HEK293 (cell line): ENCODE results near the gene ZNF200.

Experiments used
- CTCF ChIA-PET: fragments of 350-600 bp; formaldehyde crosslinking; extraction: SDS; loops from one replicate; lab custom pipeline; 2021; ENCODE audit warnings: antibody characterized with exemption; lab: Yijun Ruan, JAX
- POLR2A ChIA-PET: fragments of 300-600 bp; formaldehyde crosslinking; extraction: SDS; loops from one replicate; lab custom pipeline; 2020; ENCODE audit warnings: antibody characterized with exemption, inconsistent platforms; lab: Yijun Ruan, JAX
- H3K27ac ChIP-seq: fragments of 200-500 bp; sonication (Bioruptor generic); 2 replicates; pipeline ENCODE4 v1.5.1; 2014; ENCODE audit warnings: low read depth, low read length, control low read depth, inconsistent platforms; ENCODE audit errors: extremely low read depth
- H3K36me3 ChIP-seq, 2 experiments: fragments of 200-500 bp in 1 of 2; sonication (Bioruptor generic) in 1 of 2; 1 replicate in 1 of 2; 2 replicates in 1 of 2; pipeline ENCODE4 v1.5.1; 2014 to 2017; ENCODE audit warnings: inconsistent platforms in 2 of 2, low read length in 2 of 2; ENCODE audit not compliant: control insufficient read depth in 2 of 2, insufficient read depth in 1 of 2
- H3K4me1 ChIP-seq: fragments of 200-500 bp; sonication (Bioruptor generic); 2 replicates; pipeline ENCODE4 v1.5.1; 2014; ENCODE audit warnings: mild to moderate bottlenecking, low read length, inconsistent platforms; ENCODE audit not compliant: control insufficient read depth, insufficient read depth
- H3K4me3 ChIP-seq: 2 replicates; pipeline ENCODE4 v1.5.1; 2011; ENCODE audit warnings: low read depth, mild to moderate bottlenecking, control low read depth, low read length, moderate library complexity
- H3K9me3 ChIP-seq: fragments of 200-500 bp; sonication (Bioruptor generic); 2 replicates; pipeline ENCODE4 v1.5.1; 2014; ENCODE audit warnings: low read depth, low read length, inconsistent platforms; ENCODE audit not compliant: control insufficient read depth, insufficient read depth
- FEZF1 ChIP-seq: fragments of 450-650 bp; formaldehyde crosslinking; IDR thresholded peaks from 2 replicates; pipeline ENCODE4 v1.5.1; 2016; ENCODE audit warnings: missing biosample characterization, missing genetic modification characterization
- GLI2 ChIP-seq: fragments of 450-650 bp; formaldehyde crosslinking; IDR thresholded peaks from 2 replicates; pipeline ENCODE4; 2017; ENCODE audit warnings: missing biosample characterization, missing genetic modification characterization, low read depth, borderline replicate concordance
- KLF10 ChIP-seq: fragments of 450-650 bp; IDR thresholded peaks from 2 replicates; pipeline ENCODE4 v1.5.1; 2018; ENCODE audit warnings: missing biosample characterization, mild to moderate bottlenecking, missing genetic modification characterization
- SP3 ChIP-seq: fragments of 450-650 bp; formaldehyde crosslinking; IDR thresholded peaks from 2 replicates; pipeline ENCODE4 v1.5.1; 2016; ENCODE audit warnings: missing biosample characterization, missing genetic modification characterization
- ZBTB20 ChIP-seq: fragments of 450-650 bp; formaldehyde crosslinking; IDR thresholded peaks from 2 replicates; pipeline ENCODE4 v1.5.1; 2016; ENCODE audit warnings: missing biosample characterization, missing genetic modification characterization
- ZIC2 ChIP-seq: fragments of 450-650 bp; formaldehyde crosslinking; IDR thresholded peaks from 2 replicates; pipeline ENCODE4 v1.5.1; 2016; ENCODE audit warnings: missing biosample characterization, missing genetic modification characterization
- ZNF138 ChIP-seq: fragments of 450-650 bp; formaldehyde crosslinking; IDR thresholded peaks from 2 replicates; pipeline ENCODE4 v1.5.1; 2016; ENCODE audit warnings: missing biosample characterization, missing genetic modification characterization, borderline replicate concordance
- ZNF155 ChIP-seq: fragments of 450-650 bp; formaldehyde crosslinking; IDR thresholded peaks from 2 replicates; pipeline ENCODE4 v1.5.1; 2016; ENCODE audit warnings: missing biosample characterization, missing genetic modification characterization
- ZNF16 ChIP-seq: fragments of 450-650 bp; formaldehyde crosslinking; IDR thresholded peaks from 2 replicates; pipeline ENCODE4 v1.5.1; 2016; ENCODE audit warnings: low read depth, missing biosample characterization, missing genetic modification characterization
- ZNF221 ChIP-seq: fragments of 450-650 bp; formaldehyde crosslinking; IDR thresholded peaks from 2 replicates; pipeline ENCODE4 v1.5.1; 2017; ENCODE audit warnings: missing biosample characterization, missing genetic modification characterization, borderline replicate concordance
- ZNF350 ChIP-seq: fragments of 450-650 bp; formaldehyde crosslinking; IDR thresholded peaks from 2 replicates; pipeline ENCODE4 v1.5.0; 2017; ENCODE audit warnings: missing biosample characterization, mild to moderate bottlenecking, missing genetic modification characterization
- ZNF354C ChIP-seq: fragments of 450-650 bp; formaldehyde crosslinking; IDR thresholded peaks from 2 replicates; pipeline ENCODE4 v1.5.1; 2016; ENCODE audit warnings: missing biosample characterization, missing genetic modification characterization, low read depth, borderline replicate concordance
- ZNF529 ChIP-seq: fragments of 450-650 bp; formaldehyde crosslinking; IDR thresholded peaks from 2 replicates; pipeline ENCODE4 v1.5.1; 2017; ENCODE audit warnings: missing genetic modification characterization, missing biosample characterization; ENCODE audit not compliant: insufficient replicate concordance
- ZNF549 ChIP-seq: fragments of 450-650 bp; IDR thresholded peaks from 2 replicates; pipeline ENCODE4 v1.5.1; 2018; ENCODE audit warnings: missing biosample characterization, missing genetic modification characterization, mild to moderate bottlenecking, inconsistent platforms, moderate library complexity
- ZNF560 ChIP-seq: fragments of 450-650 bp; formaldehyde crosslinking; IDR thresholded peaks from 2 replicates; pipeline ENCODE4 v1.5.1; 2017; ENCODE audit warnings: missing biosample characterization, missing genetic modification characterization, borderline replicate concordance
- TF ChIP-seq, protein P1 (sequence below): fragments of 450-650 bp; formaldehyde crosslinking; IDR thresholded peaks from 2 replicates; pipeline ENCODE4 v1.5.1; 2016; ENCODE audit warnings: missing biosample characterization, missing genetic modification characterization
- TF ChIP-seq, protein P2 (sequence below): fragments of 450-650 bp; formaldehyde crosslinking; IDR thresholded peaks from 2 replicates; pipeline ENCODE4 v1.5.1; 2016; ENCODE audit warnings: missing biosample characterization, missing genetic modification characterization
- TF ChIP-seq, protein P3 (sequence below): sonication (generic); formaldehyde crosslinking; IDR thresholded peaks from 2 replicates; pipeline ENCODE4 v1.8.1; 2022; ENCODE audit warnings: mild to moderate bottlenecking, moderate library complexity, missing genetic modification reagents
- TF ChIP-seq, protein P4 (sequence below): fragments of 450-650 bp; formaldehyde crosslinking; IDR thresholded peaks from 2 replicates; pipeline ENCODE4 v1.5.1; 2016; ENCODE audit warnings: missing biosample characterization, missing genetic modification characterization

Gene ZNF200

DNA sequence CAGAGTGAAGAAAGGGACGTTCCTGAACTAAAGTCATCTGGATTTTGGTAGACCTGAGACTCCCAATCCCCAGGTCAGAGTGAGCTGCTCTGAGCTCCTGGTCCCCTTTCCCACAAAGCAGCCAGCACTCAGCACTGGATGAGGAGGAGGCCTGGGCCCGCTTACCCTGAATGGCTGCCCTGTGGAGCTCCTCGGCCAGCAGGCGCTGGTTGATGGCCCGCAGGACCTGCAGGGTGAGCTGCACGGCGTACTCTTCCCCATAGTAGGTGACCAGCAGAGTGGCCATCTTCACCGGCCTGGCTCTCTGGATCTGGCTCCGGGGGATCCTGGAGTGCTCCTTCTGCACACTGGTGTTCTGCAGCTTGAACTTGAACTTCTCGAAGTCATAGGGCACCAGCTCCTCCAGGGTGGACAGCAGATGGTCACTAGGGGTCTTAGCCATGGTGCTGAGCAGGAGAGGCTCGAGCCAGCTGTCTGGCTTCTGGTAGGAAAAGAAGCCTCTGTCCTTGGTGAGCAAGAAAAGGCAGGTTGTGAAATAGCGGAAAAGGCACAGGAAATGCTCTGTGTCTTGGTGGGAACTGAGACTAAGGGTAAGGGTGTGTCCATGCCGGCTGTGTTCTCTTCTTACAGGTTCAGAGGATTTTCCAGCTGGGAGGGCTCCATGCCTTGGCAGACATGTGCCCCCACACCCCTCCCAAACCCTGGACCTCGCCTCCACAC, 21.3 kb upstream of the ZNF200 start, which contains the start of gene MEFV:
Gene MEFV (minus strand): TSS at position 488 of the 720 bp plus-strand sequence. CDS start 46 bp downstream, at position 442.
- TF ChIP-seq ZNF16 (tag by site-specific recombination) (no peak), ZNF549 (tag by site-specific recombination) (no peak), ZBTB20 (no peak)
- TF ChIP-seq, protein P1, sequence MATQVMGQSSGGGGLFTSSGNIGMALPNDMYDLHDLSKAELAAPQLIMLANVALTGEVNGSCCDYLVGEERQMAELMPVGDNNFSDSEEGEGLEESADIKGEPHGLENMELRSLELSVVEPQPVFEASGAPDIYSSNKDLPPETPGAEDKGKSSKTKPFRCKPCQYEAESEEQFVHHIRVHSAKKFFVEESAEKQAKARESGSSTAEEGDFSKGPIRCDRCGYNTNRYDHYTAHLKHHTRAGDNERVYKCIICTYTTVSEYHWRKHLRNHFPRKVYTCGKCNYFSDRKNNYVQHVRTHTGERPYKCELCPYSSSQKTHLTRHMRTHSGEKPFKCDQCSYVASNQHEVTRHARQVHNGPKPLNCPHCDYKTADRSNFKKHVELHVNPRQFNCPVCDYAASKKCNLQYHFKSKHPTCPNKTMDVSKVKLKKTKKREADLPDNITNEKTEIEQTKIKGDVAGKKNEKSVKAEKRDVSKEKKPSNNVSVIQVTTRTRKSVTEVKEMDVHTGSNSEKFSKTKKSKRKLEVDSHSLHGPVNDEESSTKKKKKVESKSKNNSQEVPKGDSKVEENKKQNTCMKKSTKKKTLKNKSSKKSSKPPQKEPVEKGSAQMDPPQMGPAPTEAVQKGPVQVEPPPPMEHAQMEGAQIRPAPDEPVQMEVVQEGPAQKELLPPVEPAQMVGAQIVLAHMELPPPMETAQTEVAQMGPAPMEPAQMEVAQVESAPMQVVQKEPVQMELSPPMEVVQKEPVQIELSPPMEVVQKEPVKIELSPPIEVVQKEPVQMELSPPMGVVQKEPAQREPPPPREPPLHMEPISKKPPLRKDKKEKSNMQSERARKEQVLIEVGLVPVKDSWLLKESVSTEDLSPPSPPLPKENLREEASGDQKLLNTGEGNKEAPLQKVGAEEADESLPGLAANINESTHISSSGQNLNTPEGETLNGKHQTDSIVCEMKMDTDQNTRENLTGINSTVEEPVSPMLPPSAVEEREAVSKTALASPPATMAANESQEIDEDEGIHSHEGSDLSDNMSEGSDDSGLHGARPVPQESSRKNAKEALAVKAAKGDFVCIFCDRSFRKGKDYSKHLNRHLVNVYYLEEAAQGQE (tag by site-specific recombination) = peak; percentile 83
- TF ChIP-seq, protein P2, sequence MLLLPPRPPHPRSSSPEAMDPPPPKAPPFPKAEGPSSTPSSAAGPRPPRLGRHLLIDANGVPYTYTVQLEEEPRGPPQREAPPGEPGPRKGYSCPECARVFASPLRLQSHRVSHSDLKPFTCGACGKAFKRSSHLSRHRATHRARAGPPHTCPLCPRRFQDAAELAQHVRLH (tag by site-specific recombination) = no peak
- TF ChIP-seq, protein P3, sequence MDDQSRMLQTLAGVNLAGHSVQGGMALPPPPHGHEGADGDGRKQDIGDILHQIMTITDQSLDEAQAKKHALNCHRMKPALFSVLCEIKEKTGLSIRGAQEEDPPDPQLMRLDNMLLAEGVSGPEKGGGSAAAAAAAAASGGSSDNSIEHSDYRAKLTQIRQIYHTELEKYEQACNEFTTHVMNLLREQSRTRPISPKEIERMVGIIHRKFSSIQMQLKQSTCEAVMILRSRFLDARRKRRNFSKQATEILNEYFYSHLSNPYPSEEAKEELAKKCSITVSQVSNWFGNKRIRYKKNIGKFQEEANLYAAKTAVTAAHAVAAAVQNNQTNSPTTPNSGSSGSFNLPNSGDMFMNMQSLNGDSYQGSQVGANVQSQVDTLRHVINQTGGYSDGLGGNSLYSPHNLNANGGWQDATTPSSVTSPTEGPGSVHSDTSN = no peak
- Histone ChIP-seq H3K36me3 (no peaks in the 10 kb centered on the region), H3K4me1 (no peaks in the 10 kb centered on the region), H3K4me3 (no peak within 1 kb of the TSS), H3K9me3 (no peaks in the 10 kb centered on the region), H3K27ac (no peak within 1 kb of the TSS)
- ChIA-PET CTCF (interaction anchor here (1.7 kb wide), 1 partner anchor 11 kb away, joined by 5 read pairs; no protein-coding TSS in a partner anchor), POLR2A (no interaction called here)

DNA sequence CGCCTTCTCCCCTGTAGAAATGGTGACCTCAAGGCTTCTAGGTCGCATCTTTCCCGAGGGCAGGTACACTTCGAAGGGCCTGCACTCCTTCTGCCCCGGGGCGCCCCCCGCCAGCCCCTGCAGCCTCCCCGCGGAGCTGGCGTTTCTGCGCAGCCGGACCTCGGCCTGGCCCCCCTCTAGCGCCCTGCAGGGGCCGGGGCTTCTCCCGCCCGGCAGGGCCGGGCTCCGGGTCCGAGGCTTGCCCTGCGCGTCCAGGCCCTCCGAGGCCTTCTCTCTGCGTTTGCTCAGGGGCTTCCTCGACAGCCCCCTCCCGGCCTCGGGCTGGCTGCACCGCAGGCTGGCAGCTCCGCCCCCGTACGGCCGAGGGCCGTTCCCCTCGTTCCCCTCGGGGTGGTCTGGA, 19.4 kb upstream of the ZNF200 start:
- ChIA-PET POLR2A (interaction anchor here (0.6 to 1.8 kb wide), 2 partner anchors 28 to 747 kb away, joined by 3 to 5 read pairs; partner anchors contain the start of gene ZNF263), CTCF (no interaction called here)
- no peaks in the 10 kb centered on the region for H3K4me1 ChIP-seq
- H3K9me3 ChIP-seq = no peaks in the 10 kb centered on the region
- no peak overlapping the region for H3K27ac ChIP-seq
- TF ChIP-seq ZIC2 (tag by site-specific recombination) (no peak), FEZF1 (no peak), ZNF138 (tag by site-specific recombination) (no peak), GLI2 (no peak), ZNF354C (tag by site-specific recombination) (no peak), ZNF221 (tag by site-specific recombination) (no peak), ZNF529 (tag by site-specific recombination) (no peak), ZNF350 (no peak), KLF10 (tag by site-specific recombination) (no peak), ZNF155 (no peak), SP3 (no peak)
- no peak overlapping the region for H3K4me3 ChIP-seq
- H3K36me3 ChIP-seq = no peaks in the 10 kb centered on the region

DNA sequence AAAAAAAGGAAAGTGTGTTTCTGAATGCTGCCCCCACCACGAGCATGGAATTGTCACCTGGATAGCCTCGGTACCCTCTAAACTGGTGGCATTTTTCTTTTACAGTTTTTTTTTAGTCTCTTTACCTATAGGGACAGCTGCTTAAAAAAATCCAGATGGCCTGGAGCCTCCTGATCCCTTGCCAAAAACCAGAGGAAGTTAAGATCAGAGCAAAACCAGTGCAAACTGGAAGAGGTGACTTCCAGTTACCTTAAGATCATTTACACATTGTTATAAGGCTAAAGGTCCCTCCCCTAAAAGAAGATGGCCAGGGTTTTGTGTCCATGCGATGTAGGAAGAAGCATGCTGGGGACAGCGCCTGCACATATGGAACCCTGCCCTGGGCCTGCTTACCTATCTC, 18.0 kb upstream of the ZNF200 start:
- TF ChIP-seq, protein P4, sequence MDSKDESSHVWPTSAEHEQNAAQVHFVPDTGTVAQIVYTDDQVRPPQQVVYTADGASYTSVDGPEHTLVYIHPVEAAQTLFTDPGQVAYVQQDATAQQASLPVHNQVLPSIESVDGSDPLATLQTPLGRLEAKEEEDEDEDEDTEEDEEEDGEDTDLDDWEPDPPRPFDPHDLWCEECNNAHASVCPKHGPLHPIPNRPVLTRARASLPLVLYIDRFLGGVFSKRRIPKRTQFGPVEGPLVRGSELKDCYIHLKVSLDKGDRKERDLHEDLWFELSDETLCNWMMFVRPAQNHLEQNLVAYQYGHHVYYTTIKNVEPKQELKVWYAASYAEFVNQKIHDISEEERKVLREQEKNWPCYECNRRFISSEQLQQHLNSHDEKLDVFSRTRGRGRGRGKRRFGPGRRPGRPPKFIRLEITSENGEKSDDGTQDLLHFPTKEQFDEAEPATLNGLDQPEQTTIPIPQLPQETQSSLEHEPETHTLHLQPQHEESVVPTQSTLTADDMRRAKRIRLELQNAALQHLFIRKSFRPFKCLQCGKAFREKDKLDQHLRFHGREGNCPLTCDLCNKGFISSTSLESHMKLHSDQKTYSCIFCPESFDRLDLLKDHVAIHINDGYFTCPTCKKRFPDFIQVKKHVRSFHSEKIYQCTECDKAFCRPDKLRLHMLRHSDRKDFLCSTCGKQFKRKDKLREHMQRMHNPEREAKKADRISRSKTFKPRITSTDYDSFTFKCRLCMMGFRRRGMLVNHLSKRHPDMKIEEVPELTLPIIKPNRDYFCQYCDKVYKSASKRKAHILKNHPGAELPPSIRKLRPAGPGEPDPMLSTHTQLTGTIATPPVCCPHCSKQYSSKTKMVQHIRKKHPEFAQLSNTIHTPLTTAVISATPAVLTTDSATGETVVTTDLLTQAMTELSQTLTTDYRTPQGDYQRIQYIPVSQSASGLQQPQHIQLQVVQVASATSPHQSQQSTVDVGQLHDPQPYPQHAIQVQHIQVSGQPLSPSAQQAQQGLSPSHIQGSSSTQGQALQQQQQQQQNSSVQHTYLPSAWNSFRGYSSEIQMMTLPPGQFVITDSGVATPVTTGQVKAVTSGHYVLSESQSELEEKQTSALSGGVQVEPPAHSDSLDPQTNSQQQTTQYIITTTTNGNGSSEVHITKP = peak; percentile 86
- no peak for TF ChIP-seq ZNF560 (tag by site-specific recombination)
- TF ChIP-seq, all 188 proteins: peak for 1
- no peaks in the 10 kb centered on the region for H3K9me3 ChIP-seq
- no peaks in the 10 kb centered on the region for H3K36me3 ChIP-seq
- no peaks in the 10 kb centered on the region for H3K4me1 ChIP-seq
- H3K27ac ChIP-seq = no peak overlapping the region
- POLR2A ChIA-PET = no interaction called here
- CTCF ChIA-PET = interaction anchor here (0.7 kb wide), 1 partner anchor 12 kb away, joined by 3 read pairs; no protein-coding TSS in a partner anchor
- no peak overlapping the region for H3K4me3 ChIP-seq
